HEK293 (cell line): Measurements from ENCODE around the gene ADCK2.
A peak's percentile ranks its signal among the peaks of the same experiment; 100 is the strongest.

ENCODE experiments used
- AEBP2 ChIP-seq: fragments of 450-650 bp; formaldehyde crosslinking; IDR thresholded peaks from 2 replicates; pipeline ENCODE4 v1.5.1; 2016; ENCODE audit warnings: missing biosample characterization, missing genetic modification characterization, borderline replicate concordance
- FEZF1 ChIP-seq: fragments of 450-650 bp; formaldehyde crosslinking; IDR thresholded peaks from 2 replicates; pipeline ENCODE4 v1.5.1; 2016; ENCODE audit warnings: missing biosample characterization, missing genetic modification characterization
- GLI4 ChIP-seq: fragments of 450-650 bp; formaldehyde crosslinking; IDR thresholded peaks from 2 replicates; pipeline ENCODE4 v1.5.1; 2016; ENCODE audit warnings: missing biosample characterization, missing genetic modification characterization
- HOXA7 ChIP-seq: sonication (generic); formaldehyde crosslinking; IDR thresholded peaks from 2 replicates; pipeline ENCODE4 v1.8.1; 2022; ENCODE audit warnings: missing genetic modification reagents, borderline replicate concordance
- HOXD13 ChIP-seq: sonication (generic); formaldehyde crosslinking; IDR thresholded peaks from 2 replicates; pipeline ENCODE4 v1.8.0; 2022; ENCODE audit warnings: missing genetic modification reagents, borderline replicate concordance
- MZF1 ChIP-seq: fragments of 450-650 bp; formaldehyde crosslinking; IDR thresholded peaks from 2 replicates; pipeline ENCODE4 v1.5.1; 2017; ENCODE audit warnings: missing biosample characterization, missing genetic modification characterization, borderline replicate concordance
- OVOL3 ChIP-seq: fragments of 450-650 bp; formaldehyde crosslinking; IDR thresholded peaks from 2 replicates; pipeline ENCODE4 v1.5.1; 2016; ENCODE audit warnings: missing biosample characterization, missing genetic modification characterization
- PRDM1 ChIP-seq: fragments of 450-650 bp; formaldehyde crosslinking; IDR thresholded peaks from 2 replicates; pipeline ENCODE4; 2016; ENCODE audit warnings: missing biosample characterization, missing genetic modification characterization
- REPIN1 ChIP-seq: fragments of 450-650 bp; formaldehyde crosslinking; IDR thresholded peaks from 2 replicates; pipeline ENCODE4 v1.5.1; 2017; ENCODE audit warnings: missing biosample characterization, missing genetic modification characterization, low read depth
- SCRT2 ChIP-seq: fragments of 450-650 bp; formaldehyde crosslinking; IDR thresholded peaks from 2 replicates; pipeline ENCODE4 v1.5.1; 2016; ENCODE audit warnings: missing biosample characterization, missing genetic modification characterization
- SP2 ChIP-seq: fragments of 450-650 bp; formaldehyde crosslinking; IDR thresholded peaks from 2 replicates; pipeline ENCODE4 v1.5.1; 2016; ENCODE audit warnings: missing biosample characterization, missing genetic modification characterization
- WT1 ChIP-seq: fragments of 450-650 bp; formaldehyde crosslinking; IDR thresholded peaks from 2 replicates; pipeline ENCODE4 v1.5.1; 2016; ENCODE audit warnings: missing biosample characterization, missing genetic modification characterization
- ZBTB26 ChIP-seq: fragments of 450-650 bp; formaldehyde crosslinking; optimal IDR thresholded peaks from 2 replicates; pipeline ENCODE3; 2016; ENCODE audit warnings: missing biosample characterization, mild to moderate bottlenecking, missing genetic modification characterization
- ZBTB49 ChIP-seq: fragments of 450-650 bp; formaldehyde crosslinking; IDR thresholded peaks from 2 replicates; pipeline ENCODE4 v1.5.1; 2016; ENCODE audit warnings: missing biosample characterization, missing genetic modification characterization, low read depth
- ZNF140 ChIP-seq: fragments of 450-650 bp; formaldehyde crosslinking; IDR thresholded peaks from 2 replicates; pipeline ENCODE4 v1.5.1; 2016; ENCODE audit warnings: missing biosample characterization, missing genetic modification characterization
- ZNF148 ChIP-seq: fragments of 450-650 bp; formaldehyde crosslinking; IDR thresholded peaks from 2 replicates; pipeline ENCODE4 v1.5.0; 2017; ENCODE audit warnings: missing biosample characterization, missing genetic modification characterization, borderline replicate concordance
- ZNF155 ChIP-seq: fragments of 450-650 bp; formaldehyde crosslinking; IDR thresholded peaks from 2 replicates; pipeline ENCODE4 v1.5.1; 2016; ENCODE audit warnings: missing biosample characterization, missing genetic modification characterization
- ZNF157 ChIP-seq: fragments of 450-650 bp; formaldehyde crosslinking; IDR thresholded peaks from 2 replicates; pipeline ENCODE4 v1.5.1; 2016; ENCODE audit warnings: missing biosample characterization, missing genetic modification characterization
- ZNF174 ChIP-seq: fragments of 450-650 bp; formaldehyde crosslinking; IDR thresholded peaks from 2 replicates; pipeline ENCODE4 v1.5.0; 2017; ENCODE audit warnings: missing biosample characterization, mild to moderate bottlenecking, missing genetic modification characterization
- ZNF175 ChIP-seq: fragments of 450-650 bp; formaldehyde crosslinking; IDR thresholded peaks from 2 replicates; pipeline ENCODE4 v1.5.1; 2016; ENCODE audit warnings: missing biosample characterization, missing genetic modification characterization
- ZNF223 ChIP-seq: fragments of 450-650 bp; formaldehyde crosslinking; IDR thresholded peaks from 2 replicates; pipeline ENCODE4 v1.5.1; 2016; ENCODE audit warnings: missing biosample characterization, missing genetic modification characterization
- ZNF354C ChIP-seq: fragments of 450-650 bp; formaldehyde crosslinking; IDR thresholded peaks from 2 replicates; pipeline ENCODE4 v1.5.1; 2016; ENCODE audit warnings: missing biosample characterization, missing genetic modification characterization, low read depth, borderline replicate concordance
- ZNF426 ChIP-seq: fragments of 450-650 bp; formaldehyde crosslinking; IDR thresholded peaks from 2 replicates; pipeline ENCODE4 v1.5.1; 2017; ENCODE audit warnings: missing biosample characterization, missing genetic modification characterization, mild to moderate bottlenecking, inconsistent platforms, moderate library complexity
- ZNF449 ChIP-seq: fragments of 450-650 bp; formaldehyde crosslinking; IDR thresholded peaks from 2 replicates; pipeline ENCODE4 v1.5.1; 2017; ENCODE audit warnings: missing biosample characterization, mild to moderate bottlenecking, missing genetic modification characterization, moderate library complexity
- ZNF513 ChIP-seq: fragments of 450-650 bp; IDR thresholded peaks from 2 replicates; pipeline ENCODE4 v1.5.1; 2018; ENCODE audit warnings: missing biosample characterization, missing genetic modification characterization
- ZNF514 ChIP-seq: fragments of 450-650 bp; formaldehyde crosslinking; IDR thresholded peaks from 2 replicates; pipeline ENCODE4 v1.5.1; 2016; ENCODE audit warnings: missing biosample characterization, missing genetic modification characterization
- ZNF544 ChIP-seq: fragments of 450-650 bp; formaldehyde crosslinking; IDR thresholded peaks from 2 replicates; pipeline ENCODE4 v1.5.0; 2017; ENCODE audit warnings: missing biosample characterization, missing genetic modification characterization
- ZNF580 ChIP-seq: fragments of 450-650 bp; formaldehyde crosslinking; IDR thresholded peaks from 2 replicates; pipeline ENCODE4 v1.5.1; 2016; ENCODE audit warnings: missing biosample characterization, missing genetic modification characterization
- ZNF664 ChIP-seq: fragments of 450-650 bp; formaldehyde crosslinking; IDR thresholded peaks from 2 replicates; pipeline ENCODE4 v1.5.1; 2016; ENCODE audit warnings: missing biosample characterization, missing genetic modification characterization
- ZNF707 ChIP-seq: fragments of 450-650 bp; formaldehyde crosslinking; IDR thresholded peaks from 2 replicates; pipeline ENCODE4 v1.5.1; 2016; ENCODE audit warnings: missing biosample characterization, missing genetic modification characterization

The ADCK2 gene

GRCh38 chr7:140640060-140640637 is 32.6 kb upstream of the ADCK2 start (continued):
- TF ChIP-seq ZBTB49 (tag by site-specific recombination) (no peak), FEZF1 (tag by site-specific recombination) (no peak), ZNF175 (tag by site-specific recombination) (no peak), ZBTB26 (tag by site-specific recombination) (peak; percentile 95), ZNF707 (no peak), SP2 (tag by site-specific recombination) (peak; percentile 30), GLI4 (tag by site-specific recombination) (0 out of 2 replicates have a peak, but pooled peaks have one; percentile 30), ZNF223 (tag by site-specific recombination) (no peak), ZNF513 (tag by site-specific recombination) (no peak), ZNF157 (tag by site-specific recombination) (no peak), PRDM1 (tag by site-specific recombination) (no peak), HOXA7 (no peak), ZNF148 (tag by site-specific recombination) (no peak), ZNF174 (tag by site-specific recombination) (no peak), ZNF354C (tag by site-specific recombination) (no peak), MZF1 (tag by site-specific recombination) (no peak), HOXD13 (CRISPR knock-in tag) (no peak), REPIN1 (tag by site-specific recombination) (peak; percentile 54; the same call in 1 of the 2 replicates), AEBP2 (tag by site-specific recombination) (no peak), OVOL3 (no peak), ZNF544 (no peak), ZNF140 (tag by site-specific recombination) (no peak), WT1 (0 out of 2 replicates have a peak, but pooled peaks have one; percentile 41), ZNF580 (no peak), SCRT2 (tag by site-specific recombination) (no peak), ZNF514 (no peak), ZNF449 (tag by site-specific recombination) (no peak), ZNF155 (tag by site-specific recombination) (no peak), ZNF426 (tag by site-specific recombination) (no peak), ZNF664 (tag by site-specific recombination) (no peak)
